Tongue (tissue), 2 donors: ENCODE results near the gene HAO1. TPM values are rescaled to one million over a fixed set of nuclear protein-coding genes. Genes with fewer than 3 reads are reported as not detected.
"Not testable (repeated sequence)": the region's sequence is repeated elsewhere in the genome, so short reads cannot be mapped to it uniquely, and the experiment has no call there.

ENCODE experiments used
- DNase-seq: peaks from one replicate; pipeline ENCODE4 v3.0.0-alpha.2; 2015
- total RNA-seq: library from RNA; depleted of rRNA; stranded (reverse); fragments of >200 nt; gene quantifications from one replicate; pipeline ENCODE4 v1.2.3, GENCODE V29; 2014

HAO1 gene
- total RNA-seq, result not detected

GRCh38 chr20:7940341-7940740, at the start of gene HAO1:
TSS of gene HAO1 (minus strand) at chr20:7940458. CDS start at chr20:7940422, 36 bp downstream.
- no peak for DNase-seq

DNA sequence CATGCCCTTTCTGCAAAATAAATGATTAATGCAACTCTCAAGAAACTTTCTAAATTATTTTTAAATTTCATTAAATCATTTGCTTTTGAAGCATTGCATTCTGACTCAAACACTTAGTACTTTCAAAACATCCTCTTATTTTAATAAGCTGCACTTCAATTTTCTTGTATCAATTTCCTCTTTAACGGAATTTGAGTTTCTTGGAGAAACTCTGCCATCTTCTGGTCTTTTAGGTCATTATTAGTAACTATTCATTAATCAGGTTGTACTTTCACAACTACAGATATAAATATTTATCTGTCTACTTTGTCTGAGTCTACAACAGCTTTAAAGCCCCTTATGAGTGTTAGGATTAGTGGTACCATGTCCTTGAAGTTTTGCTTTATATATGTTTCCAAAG, 49.1 kb upstream of the HAO1 start:
- DNase-seq, result no peak

GRCh38 chr20:7985916-7986315, 45.7 kb upstream of the HAO1 start:
- DNase-seq, result no peak

GRCh38 chr20:7984192-7984591, 43.9 kb upstream of the HAO1 start:
- DNase-seq, result no peak

DNA sequence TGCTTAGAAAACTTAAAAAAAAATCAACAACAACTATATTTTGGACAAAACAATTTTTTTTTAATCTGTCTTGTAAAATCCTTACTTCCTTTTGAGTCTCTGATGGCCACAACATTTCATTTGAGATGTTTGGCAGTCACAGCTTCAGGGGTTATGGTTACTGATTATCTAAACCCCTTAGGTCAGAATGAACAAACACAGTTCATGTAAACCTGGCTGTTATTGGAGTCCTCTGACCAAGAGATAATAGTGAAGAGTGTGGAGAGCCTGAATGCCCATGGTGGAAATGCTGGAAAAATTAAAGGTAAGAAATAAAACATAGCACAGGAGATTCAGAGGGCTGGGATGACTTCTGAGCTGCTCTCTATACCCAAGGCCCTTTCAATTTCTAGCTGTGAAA, 41.1 kb upstream of the HAO1 start:
- DNase-seq, result no peak

DNA sequence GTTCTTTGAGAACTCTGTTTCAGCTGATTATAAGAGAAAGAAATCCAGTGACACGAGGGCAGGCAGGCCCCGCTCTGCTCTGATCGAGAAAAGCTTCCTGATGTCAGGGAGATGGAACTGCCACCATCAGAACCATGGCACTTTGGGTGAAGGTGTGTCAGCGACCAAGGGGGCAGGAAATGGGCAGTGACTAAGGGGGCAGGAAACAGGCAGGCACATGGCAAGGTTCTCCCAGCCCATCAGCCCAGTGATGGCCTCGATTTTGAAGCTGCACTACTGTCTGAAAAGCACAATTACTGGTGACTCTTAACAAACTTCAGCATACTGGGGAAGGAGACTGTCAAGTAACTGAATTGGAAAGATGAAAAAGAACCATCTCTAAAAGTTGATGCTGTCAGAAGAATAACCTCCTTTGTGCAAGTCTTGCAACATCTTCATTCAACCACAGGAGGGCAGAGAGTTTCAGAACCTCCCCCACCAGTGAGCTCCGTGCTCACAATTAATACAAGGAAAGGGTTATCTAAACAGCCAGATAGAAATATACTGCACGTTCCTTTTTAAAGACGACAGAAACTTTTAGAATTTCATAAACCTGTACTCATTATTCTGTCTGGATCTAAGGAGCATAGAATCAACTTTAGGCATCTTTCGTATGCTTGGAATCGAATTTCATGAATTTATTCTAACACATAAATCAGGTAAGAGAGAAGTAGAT, 40.2 kb upstream of the HAO1 start:
- peak; percentile 27 for DNase-seq

- DNase-seq, result peak; percentile 26
These were observed 37.5 kb upstream of the HAO1 start for GRCh38 chr20:7977709-7978108.

- no peak for DNase-seq
These were observed 35.7 kb upstream of the HAO1 start for GRCh38 chr20:7975851-7976414.

- no peak for DNase-seq
These were observed 34.7 kb upstream of the HAO1 start for GRCh38 chr20:7974785-7975435.

- DNase-seq, result no peak
These were observed 31.4 kb upstream of the HAO1 start for GRCh38 chr20:7971536-7972280.

DNA sequence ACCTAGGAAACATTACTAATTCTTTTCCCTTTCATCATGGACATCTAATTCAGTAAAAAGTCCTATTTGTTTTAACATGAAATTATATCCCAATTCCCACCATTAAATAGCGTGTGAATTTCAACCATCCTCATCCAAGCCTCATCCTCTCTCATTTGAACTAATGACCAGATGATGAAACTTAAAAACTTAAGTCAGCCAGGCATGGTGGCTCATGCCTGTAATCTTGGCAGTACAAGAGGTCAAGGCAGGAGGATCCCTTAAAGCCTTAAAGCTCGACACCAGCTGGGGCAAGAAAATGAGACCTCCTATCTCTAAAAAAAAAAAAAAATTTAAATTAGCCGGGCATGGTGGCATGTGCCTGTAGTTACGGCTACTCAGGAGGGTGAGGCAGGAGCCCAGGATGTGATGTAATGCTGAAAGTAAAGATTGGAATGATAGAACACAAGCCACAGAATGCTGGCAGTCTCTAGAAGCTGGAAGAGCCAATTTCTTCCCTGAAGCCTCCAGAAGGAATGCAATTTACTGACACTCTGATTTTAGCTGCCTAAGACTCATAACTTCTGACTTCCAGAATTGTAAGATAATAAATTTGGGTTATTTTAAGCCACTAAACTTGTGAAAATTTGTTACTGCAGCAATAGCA, 27.1 kb upstream of the HAO1 start:
- no peak for DNase-seq

DNA sequence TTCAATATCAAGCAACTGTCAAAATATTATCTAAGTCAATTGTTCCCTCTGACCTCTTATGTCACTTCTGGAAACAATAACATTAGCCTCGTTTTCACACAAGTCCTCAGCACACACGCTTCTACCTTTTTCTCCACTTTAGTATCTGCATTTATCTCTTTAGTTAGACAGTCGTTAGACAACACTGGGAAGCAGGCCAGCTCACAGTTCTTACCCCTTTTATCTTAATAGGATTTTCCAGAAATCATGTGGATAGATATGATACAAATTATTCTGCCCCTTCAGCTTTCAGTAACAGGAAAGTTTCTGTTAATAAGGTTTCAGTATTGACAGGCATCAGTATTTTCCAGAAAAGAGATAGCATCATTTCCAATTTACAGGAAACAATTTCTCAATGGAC, 25.9 kb upstream of the HAO1 start:
- no peak for DNase-seq

- DNase-seq, result no peak
These were observed 19.2 kb upstream of the HAO1 start for GRCh38 chr20:7959484-7959883.

DNA sequence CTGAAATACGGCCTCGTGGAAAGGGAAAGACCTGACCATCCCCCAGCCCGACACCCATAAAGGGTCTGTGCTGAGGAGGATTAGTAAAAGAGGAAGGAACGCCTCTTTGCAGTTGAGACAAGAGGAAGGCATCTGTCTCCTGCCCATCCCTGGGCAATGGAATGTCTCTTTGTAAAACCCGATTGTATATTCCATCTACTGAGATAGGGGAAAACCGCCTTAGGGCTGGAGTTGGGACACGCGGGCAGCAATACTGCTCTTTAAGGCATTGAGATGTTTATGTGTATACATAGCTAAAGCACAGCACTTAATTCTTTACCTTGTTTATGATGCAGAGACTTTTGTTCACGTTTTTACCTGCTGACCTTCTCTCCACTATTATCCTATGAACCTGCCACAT, 16.3 kb upstream of the HAO1 start:
- not testable (repeated sequence) for DNase-seq

- DNase-seq, result no peak
These were observed 10.1 kb upstream of the HAO1 start for GRCh38 chr20:7950387-7950786.

GRCh38 chr20:7943891-7944290, 3.6 kb upstream of the HAO1 start:
- no peak for DNase-seq

- DNase-seq, result no peak
These were observed 595 bp downstream of the HAO1 start for GRCh38 chr20:7939663-7940062.

DNA sequence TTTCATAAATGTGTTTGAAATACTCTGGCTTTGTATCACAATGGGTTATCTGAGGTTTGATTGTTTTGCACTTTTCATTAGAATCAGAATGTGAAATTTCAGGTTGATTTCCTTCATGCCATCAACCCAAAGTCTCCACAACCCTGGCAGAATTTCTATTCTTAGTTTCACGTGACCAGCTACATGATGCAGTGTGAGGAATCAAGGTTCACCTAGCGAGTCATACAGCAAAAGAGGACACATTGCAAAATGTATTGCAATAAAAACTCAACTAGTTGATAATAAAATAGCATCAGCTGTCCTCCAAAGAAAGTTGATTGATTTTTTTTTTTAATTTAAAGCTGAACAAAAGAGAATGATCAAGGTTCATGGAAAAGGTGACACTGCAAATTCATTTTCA, 2.2 kb downstream of the HAO1 start:
- no peak for DNase-seq

- DNase-seq, result no peak
These were observed 2.9 kb downstream of the HAO1 start for GRCh38 chr20:7937328-7937727.

DNA sequence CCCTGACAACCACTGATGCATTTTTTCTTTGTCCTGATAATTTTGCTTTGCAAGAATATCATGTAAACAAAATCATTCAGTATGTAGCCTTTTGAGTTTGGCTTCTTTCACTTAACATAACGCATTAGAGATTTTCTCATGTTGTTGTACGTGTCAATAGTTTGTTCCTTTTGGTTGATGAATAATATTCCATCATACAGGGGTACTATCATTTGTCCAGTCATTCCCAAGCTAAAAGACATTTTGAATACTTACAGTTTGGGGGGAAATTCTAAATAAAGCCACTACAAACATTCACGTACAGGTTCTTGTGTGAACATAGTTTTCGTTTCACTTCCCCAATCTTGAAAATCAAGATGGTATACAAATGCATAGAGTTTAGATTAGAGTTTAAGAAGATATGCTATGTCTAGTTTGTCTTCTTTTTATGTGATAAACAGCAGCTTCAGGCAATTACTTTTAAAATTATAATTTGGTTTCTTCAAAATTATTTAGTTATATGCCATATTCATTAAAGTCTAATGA, 5.2 kb downstream of the HAO1 start:
- DNase-seq, result no peak

DNA sequence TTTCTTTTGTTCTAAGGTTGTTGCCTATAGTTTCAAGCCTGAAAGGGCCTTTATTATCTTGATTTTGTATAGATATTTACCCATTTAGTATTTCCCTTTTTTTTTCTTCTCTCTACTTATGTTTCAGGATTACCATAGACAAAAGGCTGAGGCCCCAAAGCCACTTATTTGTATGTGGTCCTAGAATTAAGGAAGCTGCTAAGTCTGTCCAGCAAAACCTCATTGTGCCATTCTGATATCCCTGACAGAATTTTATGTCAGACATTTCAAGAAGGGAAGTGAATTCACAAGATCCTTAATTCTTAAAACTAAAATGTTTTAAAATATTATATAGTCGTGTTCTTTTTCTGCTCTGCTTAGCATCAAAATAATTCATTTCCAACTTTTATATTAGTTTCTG, 6.9 kb downstream of the HAO1 start:
- no peak for DNase-seq

- no peak for DNase-seq
These were observed 9.9 kb downstream of the HAO1 start for GRCh38 chr20:7930343-7930742.
